ENCODE data around the gene MTFMT.
"Not testable (repeated sequence)": the region's sequence is repeated elsewhere in the genome, so short reads cannot be mapped to it uniquely, and the experiment has no call there.

MTFMT gene

GRCh38 chr15:65060641-65061397 lies 31.4 kb upstream of the MTFMT start:
- DNase-seq (ENCODE audit: extremely low read depth in 1 of 2, low read depth in 1 of 2), result no peak

DNA sequence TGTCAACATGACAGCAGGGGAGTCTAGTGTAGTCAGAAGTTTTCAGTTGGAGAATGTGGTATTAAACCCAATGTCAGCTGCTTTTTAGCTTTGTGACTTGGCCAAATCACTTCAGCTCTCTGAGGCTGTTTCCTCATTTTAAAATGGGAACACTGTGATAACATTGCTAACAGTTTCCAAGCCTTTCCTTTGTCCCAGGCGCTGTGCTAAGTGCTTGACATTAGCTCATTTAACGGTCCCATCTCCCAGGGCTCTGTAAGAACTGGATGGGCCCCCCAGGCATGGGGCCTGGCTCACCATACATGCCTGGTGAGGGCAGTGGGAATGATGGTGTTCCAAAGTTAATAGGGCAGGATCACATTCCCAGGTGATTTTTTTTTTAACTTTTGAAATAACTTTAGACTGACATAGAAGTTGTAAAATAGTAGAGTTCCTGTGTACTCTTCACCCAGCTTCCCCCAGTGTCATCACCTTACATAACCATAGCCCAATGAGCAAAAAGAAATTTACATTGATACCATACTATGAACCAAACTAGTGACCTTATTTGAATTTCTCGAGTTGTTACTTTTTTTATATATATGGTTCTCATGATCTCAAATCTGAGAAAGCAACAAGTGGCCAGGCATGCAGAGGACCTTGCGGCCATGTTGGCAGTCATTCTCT lies 30.6 kb upstream of the MTFMT start:
- DNase-seq (ENCODE audit: extremely low read depth in 1 of 2, low read depth in 1 of 2), result no peak

DNA sequence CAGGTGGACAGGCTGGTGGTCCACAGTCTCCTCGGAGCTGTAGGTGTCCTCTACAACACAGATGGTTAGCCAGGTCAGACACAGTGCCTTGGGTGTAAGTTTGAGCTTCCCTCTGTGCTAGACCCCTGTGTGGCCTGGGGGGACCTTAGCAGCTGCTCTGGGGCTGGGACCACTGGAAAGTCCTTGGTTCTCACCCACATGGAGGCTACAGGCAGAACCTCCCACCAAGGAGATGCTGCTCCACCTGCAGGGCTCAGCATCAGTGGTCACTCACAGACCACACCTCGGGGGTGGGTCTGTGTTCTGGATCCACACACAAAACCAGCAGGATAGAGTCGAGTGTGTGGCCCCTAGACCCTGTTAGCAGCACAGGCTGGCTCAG lies 29.9 kb upstream of the MTFMT start:
- DNase-seq (ENCODE audit: extremely low read depth in 1 of 2, low read depth in 1 of 2), result no peak

GRCh38 chr15:65058394-65059368 lies 29.2 kb upstream of the MTFMT start:
- DNase-seq (ENCODE audit: extremely low read depth in 1 of 2, low read depth in 1 of 2), result no peak

GRCh38 chr15:65057549-65057940 lies 28.1 kb upstream of the MTFMT start:
- no peak for DNase-seq (ENCODE audit: extremely low read depth in 1 of 2, low read depth in 1 of 2)

- DNase-seq (ENCODE audit: extremely low read depth in 1 of 2, low read depth in 1 of 2), result no peak
Observed at GRCh38 chr15:65056868-65057548, 27.6 kb upstream of the MTFMT start.

- no peak for DNase-seq (ENCODE audit: extremely low read depth in 1 of 2, low read depth in 1 of 2)
Observed at GRCh38 chr15:65056106-65056505, 26.7 kb upstream of the MTFMT start.

GRCh38 chr15:65055201-65055870 lies 25.9 kb upstream of the MTFMT start:
- no peak for DNase-seq (ENCODE audit: extremely low read depth in 1 of 2, low read depth in 1 of 2)

- peak; percentile 8 to 27 for DNase-seq (ENCODE audit: extremely low read depth in 1 of 2, low read depth in 1 of 2)
Observed at GRCh38 chr15:65054333-65055200, 25.1 kb upstream of the MTFMT start.

- no peak for DNase-seq (ENCODE audit: extremely low read depth in 1 of 2, low read depth in 1 of 2)
Observed at GRCh38 chr15:65052956-65053355, 23.5 kb upstream of the MTFMT start.

GRCh38 chr15:65051266-65051665 lies 21.8 kb upstream of the MTFMT start:
- no peak for DNase-seq (ENCODE audit: extremely low read depth in 1 of 2, low read depth in 1 of 2)

DNA sequence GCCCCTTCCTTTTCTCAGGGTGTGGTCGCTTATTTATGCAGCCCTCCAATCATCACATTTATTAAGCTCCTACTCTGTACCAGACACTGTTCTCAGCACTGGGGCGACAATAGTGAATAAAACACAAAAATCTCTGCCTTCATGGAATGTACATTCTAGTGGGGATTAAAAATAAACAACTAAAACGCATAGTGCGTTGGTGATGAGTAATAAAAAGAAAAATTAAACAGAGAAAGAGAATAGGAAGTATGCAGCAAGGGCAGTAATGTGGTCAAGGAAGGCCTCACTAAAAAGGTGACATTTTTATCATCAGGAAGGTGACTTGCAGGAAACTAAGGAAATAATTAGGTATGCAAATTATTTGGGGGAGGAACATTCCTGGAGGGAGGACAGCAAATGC lies 20.8 kb upstream of the MTFMT start:
- DNase-seq (ENCODE audit: extremely low read depth in 1 of 2, low read depth in 1 of 2), result no peak

- DNase-seq (ENCODE audit: extremely low read depth in 1 of 2, low read depth in 1 of 2), result peak; percentile 75 to 79
Observed at GRCh38 chr15:65049418-65049840, 20.0 kb upstream of the MTFMT start.

GRCh38 chr15:65048241-65048640 lies 18.8 kb upstream of the MTFMT start:
- no peak for DNase-seq (ENCODE audit: extremely low read depth in 1 of 2, low read depth in 1 of 2)

DNA sequence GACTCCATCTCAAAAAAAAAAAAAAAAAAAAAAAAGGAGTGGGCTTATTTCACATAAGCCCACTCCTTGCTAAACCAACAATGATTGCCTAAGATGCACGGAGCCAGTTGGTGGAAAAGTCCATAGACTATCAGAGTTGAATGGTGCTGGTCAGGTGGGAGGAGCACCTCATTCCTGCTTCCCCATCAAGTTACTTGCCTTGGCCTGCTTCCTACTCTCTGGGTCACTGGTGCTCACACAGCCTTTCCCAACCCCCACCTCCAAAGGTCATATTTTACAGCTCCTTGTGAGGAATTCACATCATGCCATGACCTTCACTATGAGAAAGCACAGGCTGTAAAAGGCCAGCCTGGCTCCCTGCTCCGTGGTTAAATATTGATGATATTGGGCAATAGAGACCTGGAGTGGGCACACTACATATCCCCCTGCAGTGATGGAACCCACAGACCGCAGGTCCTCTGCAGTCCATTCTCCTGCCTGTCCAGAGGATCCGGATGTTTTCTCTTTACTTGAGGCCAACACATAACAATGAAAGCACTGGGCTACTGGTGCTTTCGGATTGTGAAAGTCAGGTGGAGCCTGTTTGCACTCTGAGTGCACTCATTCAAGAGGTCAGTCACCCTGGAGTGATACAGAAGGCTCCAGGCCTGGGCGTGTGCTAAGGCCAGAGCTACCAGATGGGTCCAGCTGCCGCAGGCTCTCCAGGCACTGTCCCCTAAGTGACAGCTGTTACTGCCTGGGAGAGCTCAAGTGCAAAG lies 15.5 kb upstream of the MTFMT start, which contains the start of gene SLC51B:
TSS of gene SLC51B (plus strand) at position 664 of the 758 bp plus-strand sequence. CDS start 4,618 bp downstream, outside the sequence.
- DNase-seq (ENCODE audit: extremely low read depth in 1 of 2, low read depth in 1 of 2), result no peak

GRCh38 chr15:65044218-65044617 lies 14.8 kb upstream of the MTFMT start:
- not testable (repeated sequence) for DNase-seq (ENCODE audit: extremely low read depth in 1 of 2, low read depth in 1 of 2)

DNA sequence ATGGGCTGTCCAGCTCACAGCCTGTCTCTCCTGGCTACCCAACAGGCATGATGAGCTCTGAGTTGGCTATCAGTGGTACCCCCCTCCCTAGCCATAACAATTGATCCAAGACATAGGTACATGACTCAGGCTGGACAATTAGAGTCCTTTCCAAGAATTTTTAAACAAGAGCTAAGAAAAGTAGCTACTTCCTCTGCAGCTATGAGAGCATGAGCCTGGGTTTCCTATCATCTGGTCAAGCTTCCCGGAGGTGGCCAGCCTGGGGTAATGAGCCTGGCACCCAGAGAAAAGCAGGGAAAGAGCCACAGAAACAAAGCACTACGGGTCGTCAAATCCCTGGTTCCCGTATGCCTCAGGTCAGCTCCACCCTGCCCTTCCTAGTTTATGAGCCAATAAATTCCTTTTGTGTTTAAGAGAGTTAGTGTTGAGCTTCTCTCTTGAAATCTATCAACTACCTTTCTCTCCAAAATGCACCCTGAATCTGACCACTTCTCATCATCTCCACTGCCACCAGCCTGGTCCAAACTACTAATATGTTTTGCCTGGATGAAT lies 13.4 kb upstream of the MTFMT start:
- no peak for DNase-seq (ENCODE audit: extremely low read depth in 1 of 2, low read depth in 1 of 2)

DNA sequence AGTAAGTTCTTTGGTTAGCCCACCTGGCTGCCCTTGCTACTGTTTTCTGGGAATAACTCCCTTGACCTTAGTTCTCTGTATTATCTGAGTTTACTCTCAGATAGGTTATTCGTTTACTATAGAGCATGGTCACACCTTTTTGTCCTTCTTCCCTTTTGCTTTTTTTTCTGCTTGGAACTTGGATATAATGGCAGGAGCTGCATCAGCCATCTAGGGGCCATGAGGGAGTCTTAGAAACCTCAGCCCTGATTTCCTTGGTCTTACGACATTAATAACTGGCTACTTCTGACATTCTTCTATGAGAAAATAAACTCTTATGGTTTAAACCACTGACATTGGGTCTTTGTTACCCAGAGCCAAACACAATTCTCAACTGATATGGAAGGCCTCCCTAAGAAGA lies 12.3 kb upstream of the MTFMT start:
- DNase-seq (ENCODE audit: extremely low read depth in 1 of 2, low read depth in 1 of 2), result no peak
